Stomach smooth muscle (tissue), 2 donors: ENCODE measurements around the gene CCDC136.
A peak's percentile ranks its signal among the peaks of the same experiment; 100 is the strongest.

Source experiments
- H3K27ac ChIP-seq: one replicate; pipeline ENCODE4 v1.7.0; 2013; ENCODE audit warnings: mild to moderate bottlenecking, low read length, inconsistent platforms
- H3K27me3 ChIP-seq, 2 donors: one replicate each; pipeline ENCODE4 v1.7.0; 2013; ENCODE audit warnings: low read length in 2 of 2; ENCODE audit not compliant: insufficient read depth in 2 of 2, control insufficient read depth in 1 of 2
- H3K36me3 ChIP-seq, 2 donors: one replicate each; pipeline ENCODE4 v1.7.0; 2013; ENCODE audit warnings: low read length in 2 of 2; ENCODE audit not compliant: control insufficient read depth in 2 of 2, insufficient read depth in 2 of 2
- H3K4me1 ChIP-seq: one replicate; pipeline ENCODE4 v1.7.0; 2013; ENCODE audit warnings: low read length; ENCODE audit not compliant: control insufficient read depth, insufficient read depth
- H3K4me3 ChIP-seq, 2 donors: one replicate each; pipeline ENCODE4 v1.7.0; 2013; ENCODE audit warnings: low read length in 2 of 2
- H3K9ac ChIP-seq, 2 donors: one replicate each; pipeline ENCODE4 v1.7.0; 2013; ENCODE audit warnings: low read length in 2 of 2, mild to moderate bottlenecking in 1 of 2
- H3K9me3 ChIP-seq, 2 donors: one replicate each; pipeline ENCODE4 v1.7.0; 2013; ENCODE audit warnings: low read length in 2 of 2; ENCODE audit not compliant: control insufficient read depth in 2 of 2
- donor health status: healthy.
- donor health status: Pancreatic carcinoma.

CCDC136 gene

GRCh38 chr7:128777156-128778123, 14.3 kb upstream of the CCDC136 start:
- peaks cover 3 to 13% of the 10 kb centered on the region in 2 donors for H3K36me3 ChIP-seq

GRCh38 chr7:128778946-128779345, 12.8 kb upstream of the CCDC136 start:
- Histone ChIP-seq H3K9ac (no peak overlapping the region), H3K9me3 (peaks cover 0 to 4% of the 10 kb centered on the region in 2 donors), H3K27me3 (no peaks in the 10 kb centered on the region), H3K27ac (no peak overlapping the region), H3K4me3 (no peak overlapping the region), H3K4me1 (peaks cover 34% of the 10 kb centered on the region), H3K36me3 (peaks cover 0 to 6% of the 10 kb centered on the region in 2 donors)

More at GRCh38 chr7:128777156-128778123, 14.3 kb upstream of the CCDC136 start:
- no peaks in the 10 kb centered on the region for H3K27me3 ChIP-seq
- no peak overlapping the region for H3K9ac ChIP-seq
- peaks cover 19% of the 10 kb centered on the region for H3K4me1 ChIP-seq
- peak overlapping the region; percentile 68 for H3K27ac ChIP-seq
- no peak overlapping the region for H3K4me3 ChIP-seq
- peaks cover 0 to 4% of the 10 kb centered on the region in 2 donors for H3K9me3 ChIP-seq

- Histone ChIP-seq H3K27me3 (no peaks in the 10 kb centered on the region), H3K4me1 (peaks cover 34% of the 10 kb centered on the region), H3K27ac (peak overlapping the region; percentile 79), H3K4me3 (no peak overlapping the region), H3K36me3 (no peaks in the 10 kb centered on the region), H3K9ac (no peak overlapping the region), H3K9me3 (peaks cover 0 to 4% of the 10 kb centered on the region in 2 donors)
These were observed 10.6 kb upstream of the CCDC136 start for GRCh38 chr7:128781126-128781525.

- Histone ChIP-seq H3K27me3 (no peaks in the 10 kb centered on the region), H3K27ac (peak overlapping the region; percentile 79), H3K36me3 (no peaks in the 10 kb centered on the region), H3K4me3 (no peak overlapping the region), H3K4me1 (peaks cover 31% of the 10 kb centered on the region), H3K9me3 (peaks cover 0 to 4% of the 10 kb centered on the region in 2 donors), H3K9ac (peak overlapping the region in 1 of 2 donors; percentile 34)
These were observed 9.9 kb upstream of the CCDC136 start for GRCh38 chr7:128781851-128782250.

GRCh38 chr7:128783143-128783861, 8.5 kb upstream of the CCDC136 start:
- peaks cover 0 to 4% of the 10 kb centered on the region in 2 donors for H3K9me3 ChIP-seq
- H3K27ac ChIP-seq = peak overlapping the region; percentile 79
- no peaks in the 10 kb centered on the region for H3K27me3 ChIP-seq
- peak overlapping the region in 1 of 2 donors; percentile 51 for H3K9ac ChIP-seq
- peaks cover 31% of the 10 kb centered on the region for H3K4me1 ChIP-seq
- no peaks in the 10 kb centered on the region for H3K36me3 ChIP-seq
- H3K4me3 ChIP-seq = peak overlapping the region in 1 of 2 donors; percentile 44

GRCh38 chr7:128785738-128786137, 6.0 kb upstream of the CCDC136 start:
- Histone ChIP-seq H3K36me3 (no peaks in the 10 kb centered on the region), H3K4me1 (peaks cover 35% of the 10 kb centered on the region), H3K27me3 (no peaks in the 10 kb centered on the region), H3K27ac (no peak overlapping the region), H3K9ac (no peak overlapping the region), H3K4me3 (no peak overlapping the region), H3K9me3 (no peaks in the 10 kb centered on the region)

GRCh38 chr7:128788446-128789412, 3.0 kb upstream of the CCDC136 start:
- peaks cover 28% of the 10 kb centered on the region for H3K4me1 ChIP-seq
- H3K9me3 ChIP-seq = no peaks in the 10 kb centered on the region
- H3K36me3 ChIP-seq = no peaks in the 10 kb centered on the region
- H3K27me3 ChIP-seq = no peaks in the 10 kb centered on the region
- H3K9ac ChIP-seq = no peak overlapping the region
- no peak overlapping the region for H3K27ac ChIP-seq
- H3K4me3 ChIP-seq = no peak overlapping the region

GRCh38 chr7:128790315-128791041, 1.3 kb upstream of the CCDC136 start:
- H3K27ac ChIP-seq = peak overlapping the region; percentile 70
- H3K36me3 ChIP-seq = peaks cover 5 to 7% of the 10 kb centered on the region in 2 donors
- H3K4me3 ChIP-seq = peak overlapping the region; percentile 65 to 87
- no peaks in the 10 kb centered on the region for H3K9me3 ChIP-seq
- H3K27me3 ChIP-seq = no peaks in the 10 kb centered on the region
- H3K4me1 ChIP-seq = peaks cover 37% of the 10 kb centered on the region
- H3K9ac ChIP-seq = peak overlapping the region in 1 of 2 donors; percentile 56

- Histone ChIP-seq H3K36me3 (peaks cover 7 to 10% of the 10 kb centered on the region in 2 donors), H3K27ac (peak overlapping the region; percentile 55), H3K9me3 (no peaks in the 10 kb centered on the region), H3K4me1 (peaks cover 37% of the 10 kb centered on the region), H3K27me3 (no peaks in the 10 kb centered on the region), H3K9ac (peak overlapping the region; percentile 56 to 68), H3K4me3 (peak overlapping the region; percentile 65 to 87)
These were observed 182 bp downstream of the CCDC136 start for GRCh38 chr7:128791972-128792327.
